Measurements from ENCODE around the gene RNF135.

- no peak for TF ChIP-seq CTCF (IDR thresholded peaks at IDR 0.05)
- no peak for TF ChIP-seq POLR2A (IDR thresholded peaks at IDR 0.05)
These were observed 31.7 kb upstream of the RNF135 start for GRCh38 chr17:30939051-30939689.
